Kidney (tissue), 14 donors: ENCODE results near the gene TBCEL. TPM values are rescaled to one million over a fixed set of nuclear protein-coding genes. Genes with fewer than 3 reads are reported as not detected.

Source experiments
- DNase-seq, 5 donors: peaks; one replicate each; pipeline ENCODE4 v3.0.0-alpha.2; 2013 to 2020
- FAIRE-seq: peaks from 2 replicates; lab custom pipeline; 2012; peaks lifted over from hg19 to GRCh38; lab: Jason Lieb, UNC
- H3K27ac ChIP-seq, 2 donors: one replicate each; pipeline ENCODE4 v1.7.0; 2013; ENCODE audit warnings: low read depth in 2 of 2, low read length in 2 of 2, inconsistent platforms in 1 of 2
- H3K27me3 ChIP-seq: one replicate; pipeline ENCODE4 v1.7.1; 2013; ENCODE audit warnings: low read length, inconsistent platforms; ENCODE audit not compliant: control insufficient read depth, insufficient read depth
- H3K36me3 ChIP-seq, 3 donors: one replicate each; pipeline versions ENCODE4 v1.7.0 to v1.7.1; 2013; ENCODE audit warnings: low read length in 3 of 3, control low read depth in 1 of 3, inconsistent platforms in 1 of 3; ENCODE audit not compliant: insufficient read depth in 3 of 3, control insufficient read depth in 2 of 3
- H3K4me1 ChIP-seq, 3 donors: one replicate each; pipeline versions ENCODE4 v1.7.0 to v1.7.1; 2013; ENCODE audit warnings: low read length in 3 of 3, inconsistent platforms in 1 of 3, low read depth in 1 of 3; ENCODE audit not compliant: control insufficient read depth in 2 of 3, insufficient read depth in 2 of 3
- H3K4me3 ChIP-seq, 3 donors: one replicate each; pipeline versions ENCODE4 v1.7.0 to v1.8.1; 2013; ENCODE audit warnings: low read length in 3 of 3, control low read depth in 1 of 3, inconsistent platforms in 1 of 3
- H3K9ac ChIP-seq, 3 donors: one replicate each; pipeline versions ENCODE4 v1.7.0 to v1.7.1; 2013; ENCODE audit warnings: low read length in 3 of 3, control low read depth in 1 of 3, inconsistent platforms in 1 of 3
- H3K9me3 ChIP-seq, 3 donors: one replicate each; pipeline versions ENCODE4 v1.7.0 to v1.7.1; 2013; ENCODE audit warnings: low read length in 3 of 3, control low read depth in 1 of 3, inconsistent platforms in 1 of 3; ENCODE audit not compliant: control insufficient read depth in 2 of 3, insufficient read depth in 1 of 3
- intact Hi-C: fragments of 100-400 bp; cut with DNase I; formaldehyde crosslinking; loops from one replicate; pipeline ENCODE4 v1.11.1; 2022
- polyA plus RNA-seq: library from polyadenylated mRNA; stranded (reverse); fragments of 350-450 nt; fragmentation: Illumina TruSeq; extraction: RNeasy Lipid Tissue Mini Kit (QIAGEN cat#74804); gene quantifications from one replicate; pipeline ENCODE4 v1.2.3, GENCODE V29; 2014; ENCODE audit warnings: low read depth, low replicate concordance; ENCODE audit not compliant: insufficient read depth
- total RNA-seq: library from RNA; stranded (reverse); fragmentation: NEBNext Ultra II Directional; extraction: Animal tissue kit (Norgen Biotek cat#: 25700); gene quantifications from one replicate; pipeline ENCODE4 v1.2.1, GENCODE V29; 2021
- TF ChIP-seq, protein P1 (sequence below): IDR thresholded peaks from 3 replicates; pipeline ENCODE4 v1.5.1; 2012; ENCODE audit warnings: mild to moderate bottlenecking, moderate library complexity, borderline replicate concordance; ENCODE audit not compliant: insufficient read depth; ENCODE audit errors: extremely low read depth
- donor health status: control.
- donor health status: control.
- donor health status: control.
- donor health status: control.
- donor health status: control.
- donor health status: DM: yes; HTN: yes; CAD: no.
- donor health status: Normal renal cell carcinoma (clear cell type).

TBCEL gene
- total and polyA plus RNA-seq, 2 donors from 2014 or later = 5.0 to 41.8 TPM

DNA sequence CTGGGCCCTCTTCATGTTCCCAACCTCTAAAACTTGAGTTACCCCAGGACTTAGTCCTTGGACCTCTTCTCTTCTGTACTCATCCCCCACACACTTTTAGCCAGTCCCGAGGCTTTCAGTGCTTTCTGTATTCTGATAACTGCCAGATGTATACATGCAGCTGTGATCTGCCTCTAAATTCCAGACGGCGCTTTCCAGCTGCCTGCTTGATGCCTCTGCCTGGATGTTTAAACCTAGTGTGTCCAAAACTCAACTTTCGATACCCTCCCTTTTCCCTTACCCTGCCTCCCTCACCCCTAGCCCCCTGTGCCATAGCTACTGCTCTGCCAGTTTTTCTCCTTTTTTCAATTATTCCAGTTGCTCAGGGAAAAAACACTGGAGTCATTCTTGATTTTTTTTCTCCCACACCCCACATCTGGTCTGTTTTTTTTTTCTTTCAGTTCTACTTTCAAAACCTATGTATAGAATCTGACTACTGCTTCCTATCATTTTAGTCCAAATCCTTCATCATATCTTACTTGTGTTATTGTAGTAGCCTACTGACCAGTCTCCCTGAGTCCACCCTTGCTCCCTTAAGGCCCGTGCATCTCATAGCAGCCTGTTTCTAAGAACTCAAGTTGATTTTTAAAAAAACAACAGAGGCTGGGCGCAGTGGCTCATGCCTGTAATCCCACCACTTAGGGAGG lies 44.2 kb downstream of the TBCEL start:
- Histone ChIP-seq H3K27me3 (no peaks in the 10 kb centered on the region), H3K4me1 (peaks cover 0 to 2% (median 0%) of the 10 kb centered on the region in 3 donors), H3K36me3 (peaks cover 0 to 6% (median 4%) of the 10 kb centered on the region in 3 donors), H3K4me3 (no peak overlapping the region), H3K27ac (no peak overlapping the region), H3K9me3 (no peaks in the 10 kb centered on the region), H3K9ac (no peak overlapping the region)
- intact Hi-C loops = no loop called here
- TF ChIP-seq, protein P1, sequence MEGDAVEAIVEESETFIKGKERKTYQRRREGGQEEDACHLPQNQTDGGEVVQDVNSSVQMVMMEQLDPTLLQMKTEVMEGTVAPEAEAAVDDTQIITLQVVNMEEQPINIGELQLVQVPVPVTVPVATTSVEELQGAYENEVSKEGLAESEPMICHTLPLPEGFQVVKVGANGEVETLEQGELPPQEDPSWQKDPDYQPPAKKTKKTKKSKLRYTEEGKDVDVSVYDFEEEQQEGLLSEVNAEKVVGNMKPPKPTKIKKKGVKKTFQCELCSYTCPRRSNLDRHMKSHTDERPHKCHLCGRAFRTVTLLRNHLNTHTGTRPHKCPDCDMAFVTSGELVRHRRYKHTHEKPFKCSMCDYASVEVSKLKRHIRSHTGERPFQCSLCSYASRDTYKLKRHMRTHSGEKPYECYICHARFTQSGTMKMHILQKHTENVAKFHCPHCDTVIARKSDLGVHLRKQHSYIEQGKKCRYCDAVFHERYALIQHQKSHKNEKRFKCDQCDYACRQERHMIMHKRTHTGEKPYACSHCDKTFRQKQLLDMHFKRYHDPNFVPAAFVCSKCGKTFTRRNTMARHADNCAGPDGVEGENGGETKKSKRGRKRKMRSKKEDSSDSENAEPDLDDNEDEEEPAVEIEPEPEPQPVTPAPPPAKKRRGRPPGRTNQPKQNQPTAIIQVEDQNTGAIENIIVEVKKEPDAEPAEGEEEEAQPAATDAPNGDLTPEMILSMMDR = no peak
- peak in 1 of 5 donors; percentile 50 for DNase-seq
- no peak for FAIRE-seq

DNA sequence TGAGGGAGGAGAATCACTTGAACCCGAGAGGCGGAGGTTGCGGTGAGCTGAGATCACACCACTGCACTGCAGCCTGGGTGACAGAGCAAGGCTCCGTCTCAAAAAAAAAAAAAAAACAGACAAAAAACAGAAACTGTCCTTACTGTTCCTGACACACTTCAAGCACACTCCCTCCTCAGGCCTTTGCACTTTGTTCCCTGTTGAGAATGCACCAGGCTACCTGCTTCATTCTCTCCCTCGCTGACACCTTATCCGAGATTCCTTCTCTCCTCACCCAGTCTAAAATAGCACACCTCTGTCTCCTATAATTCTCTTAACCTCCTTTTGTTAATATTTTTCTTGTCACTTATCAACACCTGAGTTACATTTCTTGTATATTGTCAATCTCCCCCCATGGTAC lies 44.9 kb downstream of the TBCEL start:
- no peaks in the 10 kb centered on the region for H3K9me3 ChIP-seq
- TF ChIP-seq, protein P1 = no peak
- H3K9ac ChIP-seq = no peak overlapping the region
- H3K27ac ChIP-seq = no peak overlapping the region
- FAIRE-seq = no peak
- no peak overlapping the region for H3K4me3 ChIP-seq
- intact Hi-C loops = no loop called here
- no peaks in the 10 kb centered on the region for H3K27me3 ChIP-seq
- H3K36me3 ChIP-seq = peaks cover 0 to 4% (median 4%) of the 10 kb centered on the region in 3 donors
- DNase-seq = no peak
- H3K4me1 ChIP-seq = peaks cover 0 to 2% (median 0%) of the 10 kb centered on the region in 3 donors

DNA sequence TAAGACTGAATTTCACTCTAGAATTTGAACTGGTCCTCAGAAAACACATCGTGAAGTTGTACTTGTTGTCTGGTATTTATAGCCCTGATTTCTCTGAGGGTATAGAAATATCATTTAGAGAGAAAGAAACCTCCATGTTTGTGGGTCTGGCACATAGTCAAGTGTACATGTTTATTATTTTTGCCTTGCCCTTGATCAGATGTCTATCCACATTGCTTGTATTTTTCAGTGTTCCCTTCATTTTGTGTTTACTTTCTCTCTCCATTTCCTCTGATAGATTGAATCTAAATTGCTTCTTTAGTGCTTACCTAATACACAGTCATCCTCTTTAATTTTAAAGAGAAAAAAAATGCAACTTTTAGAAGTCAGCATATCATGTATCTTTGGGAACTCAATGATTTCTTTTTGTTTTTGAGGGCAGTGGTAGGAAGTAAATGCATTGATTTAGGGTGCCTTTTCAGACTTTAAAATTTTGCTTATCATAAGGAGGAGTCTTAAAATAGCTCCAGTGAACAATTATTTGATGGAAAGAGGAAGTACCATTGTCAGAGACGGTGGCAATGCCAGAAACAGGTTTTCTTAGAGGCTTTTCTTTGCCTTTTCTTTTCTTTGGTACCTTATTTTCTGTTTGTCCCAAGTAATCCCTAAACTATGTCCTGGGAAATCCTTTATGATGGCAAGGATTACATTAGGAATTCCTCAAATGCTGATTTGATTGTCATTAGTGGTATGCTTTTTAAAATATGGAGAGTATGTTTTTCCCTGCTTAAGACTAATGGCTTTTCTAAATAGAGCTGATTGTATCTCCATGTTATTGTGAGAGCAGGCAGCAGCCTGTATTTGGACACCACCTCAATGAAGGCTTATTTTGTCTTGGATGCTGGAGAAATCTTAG lies 47.3 kb downstream of the TBCEL start:
- FAIRE-seq = no peak
- Histone ChIP-seq H3K9me3 (no peaks in the 10 kb centered on the region), H3K27me3 (no peaks in the 10 kb centered on the region), H3K27ac (no peak overlapping the region), H3K9ac (no peak overlapping the region), H3K36me3 (peaks cover 0 to 2% (median 0%) of the 10 kb centered on the region in 3 donors), H3K4me3 (no peak overlapping the region), H3K4me1 (peaks cover 0 to 2% (median 0%) of the 10 kb centered on the region in 3 donors)
- intact Hi-C loops = no loop called here
- TF ChIP-seq, protein P1 = no peak
- no peak for DNase-seq
